Measurements from ENCODE around the gene TEX12. TPM values are rescaled to one million over a fixed set of nuclear protein-coding genes. Genes with fewer than 3 reads are reported as not detected.
"Not testable (repeated sequence)": the region's sequence is repeated elsewhere in the genome, so short reads cannot be mapped to it uniquely, and the experiment has no call there.

TEX12 gene, protein sequence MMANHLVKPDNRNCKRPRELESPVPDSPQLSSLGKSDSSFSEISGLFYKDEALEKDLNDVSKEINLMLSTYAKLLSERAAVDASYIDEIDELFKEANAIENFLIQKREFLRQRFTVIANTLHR
- total RNA-seq: under 1 TPM; 0.31 to 0.39 TPM
- long read RNA-seq: 0 reads

DNA sequence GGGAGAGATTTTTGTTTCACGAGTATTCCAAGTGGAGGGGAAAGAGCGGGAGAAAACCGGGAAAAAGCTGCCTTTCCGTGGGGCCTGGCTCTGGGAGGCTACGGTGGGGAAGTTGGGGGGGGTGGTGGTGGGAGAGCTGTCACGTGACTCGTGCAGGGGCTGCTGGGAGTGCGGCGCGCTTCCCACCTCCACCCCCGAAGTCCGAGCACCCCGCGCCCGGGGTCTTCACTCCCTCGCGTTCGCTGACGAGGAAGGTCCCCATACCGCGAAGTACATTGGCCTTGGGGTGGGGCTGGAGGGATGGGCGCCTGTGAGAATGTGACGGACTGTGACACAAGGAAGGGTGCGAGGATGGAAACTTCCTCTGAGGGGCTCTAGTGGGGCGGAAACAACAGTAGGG lies at the start of gene TEX12:
Gene TEX12, plus strand, starts transcription at position 228 of the 400 bp plus-strand sequence. CDS start 1,897 bp downstream, outside the sequence.
- intact Hi-C loops (cut with DNase I, micrococcal nuclease): no loop called here
- DNase-seq (peak in 1 of 2 donors; percentile 11), ATAC-seq (no peak)

DNA sequence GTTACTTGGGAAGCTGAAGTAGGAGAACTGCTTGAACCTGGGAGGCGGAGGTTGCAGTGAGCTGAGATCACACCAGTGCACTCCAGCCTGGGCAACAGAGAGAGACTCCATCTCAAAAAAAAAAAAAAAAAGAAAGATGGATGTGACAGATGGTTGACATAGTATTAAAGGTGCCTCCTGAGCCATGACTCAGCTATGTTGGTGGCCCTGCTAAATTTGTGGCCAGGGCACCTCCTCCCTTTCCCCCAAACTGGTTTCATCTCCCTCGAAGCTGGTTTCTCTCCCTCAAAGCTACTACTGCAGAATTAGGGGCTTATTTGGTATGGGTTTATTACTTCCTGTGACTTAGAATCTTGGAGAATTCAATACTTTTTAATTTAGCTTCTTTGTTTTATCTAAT lies 49.0 kb upstream of the TEX12 start:
- ATAC-seq (no peak), DNase-seq (no peak)
- intact Hi-C loops (cut with DNase I, micrococcal nuclease): loop anchor here in 1 of 2 donors (10.0 kb wide), 1 partner anchor 157 kb away; no protein-coding TSS in a partner anchor

DNA sequence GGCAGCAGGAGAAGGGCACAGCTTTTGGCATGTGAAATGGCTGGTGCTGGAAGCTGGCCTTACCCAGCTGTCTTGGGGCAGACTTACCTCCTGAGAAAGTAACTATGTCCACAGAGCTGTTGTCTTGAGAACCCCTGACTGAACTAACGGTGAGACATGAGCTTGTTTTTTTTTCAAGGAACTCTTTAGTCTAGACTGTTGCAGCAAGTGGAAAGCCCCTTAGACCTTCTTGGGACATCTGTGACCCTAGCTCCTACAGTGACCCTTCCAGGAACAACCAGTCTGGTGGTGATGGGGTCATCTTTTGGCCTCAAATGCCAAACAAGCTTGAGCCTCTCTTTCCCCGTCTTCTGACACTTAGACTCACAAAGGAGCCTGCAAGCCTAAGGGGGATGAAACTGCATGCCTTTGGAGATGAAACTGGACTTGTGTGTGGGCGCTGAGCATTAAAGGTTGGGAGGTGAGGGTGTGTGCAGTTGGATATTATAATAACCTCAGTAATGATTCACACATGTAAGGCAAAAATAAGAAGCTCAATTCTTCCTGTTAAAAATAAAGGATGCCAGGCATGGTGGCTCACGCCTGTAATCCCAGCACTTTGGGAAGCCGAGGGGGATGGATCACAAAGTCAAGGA lies 45.1 kb upstream of the TEX12 start:
- intact Hi-C loops (cut with DNase I, micrococcal nuclease): no loop called here
- ATAC-seq (no peak), DNase-seq (no peak)

DNA sequence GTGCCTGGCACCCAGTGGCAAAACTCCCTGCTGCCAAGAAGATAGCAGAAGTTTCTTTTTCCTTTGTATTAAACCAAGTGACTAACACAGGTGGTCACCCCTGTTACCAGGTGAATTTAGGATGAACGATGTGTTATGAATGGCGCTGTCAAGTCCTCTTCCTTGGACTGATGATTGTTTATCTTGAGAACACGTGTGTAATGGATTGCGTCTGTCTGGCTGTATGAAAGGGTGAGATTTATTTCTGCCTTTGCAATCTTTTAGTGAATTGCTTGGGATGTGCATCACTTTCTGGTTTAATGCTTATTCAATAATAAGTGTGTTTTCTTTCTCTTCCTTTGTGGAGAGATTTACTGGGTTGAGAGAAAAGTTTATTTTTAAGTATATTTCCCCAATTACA lies 44.0 kb upstream of the TEX12 start:
- DNase-seq (no peak), ATAC-seq (no peak)
- intact Hi-C loops (cut with DNase I, micrococcal nuclease): no loop called here

DNA sequence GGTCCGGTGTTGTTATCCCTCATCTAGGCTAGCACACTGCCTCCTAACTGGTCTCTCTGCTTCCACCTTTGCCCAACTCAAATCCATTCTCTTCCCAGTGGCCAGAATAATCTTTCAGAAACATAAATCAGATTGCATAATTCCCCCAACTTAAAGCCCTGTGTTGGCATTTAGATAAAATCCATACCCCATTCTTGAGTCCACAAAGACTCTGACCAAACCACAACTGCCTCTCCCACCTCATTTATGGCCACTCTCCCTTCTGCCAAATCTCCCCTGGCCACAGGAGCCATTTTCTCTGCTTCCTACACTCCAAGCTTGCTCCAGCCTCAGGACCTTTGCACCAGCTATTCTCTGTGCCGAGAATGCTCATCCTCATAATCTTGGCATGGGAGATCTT lies 40.1 kb upstream of the TEX12 start:
- no peak for ATAC-seq
- no peak for DNase-seq
- intact Hi-C loops (cut with DNase I, micrococcal nuclease): no loop called here

DNA sequence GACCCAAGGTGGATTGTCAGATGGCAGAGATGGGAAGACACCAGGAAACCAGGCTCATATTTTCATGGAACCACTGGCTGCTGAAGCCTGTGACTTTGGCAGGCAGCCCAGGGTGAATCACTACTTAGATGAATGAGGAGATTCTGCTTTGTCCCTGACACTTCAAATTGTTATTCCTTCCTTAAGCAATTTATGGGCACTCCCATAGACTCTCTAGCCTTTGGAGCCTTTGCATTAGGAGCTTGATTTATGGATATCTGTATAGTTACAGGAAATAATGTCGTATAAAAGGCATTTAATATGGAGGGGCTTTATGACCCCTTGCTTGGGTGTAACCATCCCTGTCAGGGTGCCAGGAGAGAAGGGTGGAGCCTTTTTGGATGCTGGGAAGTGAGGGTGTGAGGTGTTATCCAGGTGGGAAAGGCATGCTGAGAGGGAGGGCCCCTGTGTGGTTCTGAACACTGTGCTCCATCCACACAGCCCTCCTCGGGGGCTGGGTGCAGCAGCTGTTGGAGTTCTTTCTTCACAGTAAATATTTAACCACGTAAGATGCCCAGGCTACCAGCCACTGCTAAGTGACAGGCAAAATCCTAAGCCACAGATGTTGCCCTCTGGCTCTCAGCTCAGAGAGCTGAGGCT lies 38.6 kb upstream of the TEX12 start:
- intact Hi-C loops (cut with DNase I, micrococcal nuclease): no loop called here
- DNase-seq (peak; percentile 89 to 92), ATAC-seq (peak; percentile 72)

DNA sequence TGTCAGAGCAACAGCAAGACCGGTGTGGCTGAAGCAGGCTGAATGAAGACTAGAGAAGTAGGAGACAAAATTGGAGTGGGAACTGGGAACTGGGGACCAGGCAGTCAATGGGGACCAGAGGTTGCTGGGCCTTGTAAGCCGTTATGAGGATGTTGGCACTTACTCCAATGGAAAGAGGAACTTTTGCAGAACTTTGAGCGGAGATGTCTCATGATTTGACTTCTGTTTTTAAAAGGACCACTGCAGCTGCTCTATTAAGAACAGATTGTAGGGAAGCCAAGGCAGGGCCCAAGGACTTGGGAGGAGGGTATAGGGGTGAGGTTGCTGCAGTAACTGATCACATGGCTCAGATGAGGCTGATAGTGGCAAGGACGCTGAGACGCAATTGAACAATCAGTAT lies 37.5 kb upstream of the TEX12 start:
- DNase-seq (peak in 1 of 2 donors; percentile 36), ATAC-seq (no peak)
- intact Hi-C loops (cut with DNase I, micrococcal nuclease): no loop called here

DNA sequence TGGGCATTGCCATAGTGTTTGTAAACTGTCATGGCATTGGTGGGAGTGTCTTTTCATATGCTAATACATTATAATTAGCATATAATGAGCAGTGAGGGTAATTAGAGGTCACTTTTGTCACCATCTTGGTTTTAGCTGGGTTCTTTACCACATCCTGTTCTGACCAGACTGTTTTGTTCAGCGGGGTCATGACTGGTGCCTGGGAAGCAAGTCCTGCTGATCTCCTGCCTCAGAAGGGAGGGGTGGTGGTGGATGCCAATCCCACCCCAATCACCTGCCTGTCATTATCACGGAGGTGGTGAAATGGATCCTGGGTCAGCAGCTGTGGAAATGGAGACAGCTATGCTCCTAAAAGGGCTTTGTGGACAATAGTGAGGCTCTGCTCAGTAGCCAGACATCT lies 34.4 kb upstream of the TEX12 start:
- no peak for ATAC-seq
- no peak for DNase-seq
- intact Hi-C loops (cut with DNase I, micrococcal nuclease): no loop called here

DNA sequence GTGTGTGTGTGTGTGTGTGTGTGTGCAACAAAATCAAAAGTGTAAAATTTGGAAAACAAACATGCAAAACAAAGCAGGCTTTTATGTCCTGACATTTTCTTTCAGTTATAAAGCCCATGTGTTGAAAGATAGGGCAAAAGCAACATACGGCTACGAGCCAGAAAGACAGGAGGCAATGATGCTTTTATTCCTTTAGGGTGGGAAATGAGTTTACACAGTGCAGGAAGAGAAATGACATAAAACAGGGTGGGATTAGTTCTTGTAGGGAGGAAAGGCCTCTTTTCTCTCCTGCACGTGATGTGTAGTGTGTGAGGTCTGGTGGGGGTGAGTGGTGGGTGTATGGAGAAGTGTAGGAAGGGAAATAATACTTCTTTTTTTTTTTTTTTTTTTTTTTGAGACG lies 32.7 kb upstream of the TEX12 start:
- peak; percentile 68 for ATAC-seq
- no peak for DNase-seq
- intact Hi-C loops (cut with DNase I, micrococcal nuclease): no loop called here

DNA sequence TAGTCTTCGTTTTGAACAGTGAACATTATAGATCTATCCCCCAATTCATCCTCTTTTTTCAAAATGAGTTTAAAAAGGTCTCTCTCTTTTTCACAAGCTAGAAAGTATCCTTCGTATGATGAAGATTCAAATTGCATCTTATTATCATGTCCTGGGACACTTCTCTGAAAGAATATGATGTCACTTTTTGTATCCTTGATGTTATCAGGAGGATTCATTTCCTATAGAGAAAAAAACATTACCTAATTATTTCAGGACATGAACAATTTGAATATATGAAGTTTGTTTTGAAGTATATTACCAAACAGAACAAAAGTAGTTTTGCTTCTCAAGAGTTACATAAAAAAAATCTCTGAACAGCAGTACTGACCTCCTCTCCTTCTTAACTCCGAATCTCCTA lies 23.6 kb upstream of the TEX12 start:
- DNase-seq (no peak), ATAC-seq (no peak)
- intact Hi-C loops (cut with DNase I, micrococcal nuclease): no loop called here

DNA sequence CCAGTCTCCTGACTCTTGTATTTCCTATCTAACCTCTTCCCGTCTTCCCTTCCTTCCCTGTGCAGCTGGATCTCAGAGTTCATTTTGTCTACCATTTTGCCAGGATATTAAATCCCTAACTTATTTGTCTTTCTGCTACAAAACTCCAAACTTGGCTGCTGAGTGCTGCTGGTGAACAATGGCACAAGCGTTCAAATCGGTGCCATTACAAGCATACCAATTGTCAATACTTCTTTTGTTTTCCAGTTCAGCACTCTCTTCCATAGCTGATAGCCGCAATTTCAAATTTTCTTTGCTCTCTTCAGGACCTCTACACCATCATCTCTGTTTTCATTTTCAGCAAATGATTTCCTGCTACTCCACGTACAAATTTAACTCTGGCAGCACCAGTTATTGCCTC lies 16.7 kb upstream of the TEX12 start:
- ATAC-seq (no peak), DNase-seq (no peak)
- intact Hi-C loops (cut with DNase I, micrococcal nuclease): no loop called here

DNA sequence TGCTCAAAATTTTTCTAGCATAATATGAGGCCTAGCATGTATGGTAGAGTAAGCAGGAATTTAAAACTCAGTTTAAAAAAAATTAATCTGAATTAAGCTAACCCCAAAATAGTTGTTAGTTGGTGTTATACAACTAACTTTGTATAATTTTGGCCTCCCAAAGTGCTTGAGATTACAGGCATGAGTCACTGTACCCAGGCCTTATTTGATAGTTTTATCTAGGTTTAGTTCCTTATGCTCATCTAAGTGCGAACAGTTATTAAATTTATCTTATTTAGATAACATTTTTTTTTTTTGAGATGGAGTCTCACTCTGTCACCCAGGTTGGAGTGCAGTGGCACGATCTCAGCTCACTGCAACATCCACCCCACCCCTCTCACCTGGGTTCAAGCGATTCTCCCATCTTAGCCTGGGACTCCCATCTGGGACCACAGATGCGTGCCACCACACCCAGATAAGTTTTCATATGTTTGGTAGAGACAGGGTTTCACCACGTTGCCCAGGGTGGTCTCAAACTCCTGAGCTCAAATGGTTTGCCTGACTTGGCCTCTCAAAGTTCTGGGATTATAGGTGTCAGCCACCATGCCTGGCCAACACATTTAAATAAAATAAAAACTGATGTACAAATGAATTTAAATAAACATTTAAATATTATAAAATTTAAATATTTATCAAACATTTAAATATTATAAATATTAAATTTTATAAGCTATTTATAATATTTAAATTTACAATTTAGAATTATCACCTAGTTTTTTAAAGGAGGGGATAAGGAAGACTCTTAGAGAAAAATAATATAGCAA lies 10.8 kb upstream of the TEX12 start:
- ATAC-seq (no peak), DNase-seq (no peak)
- intact Hi-C loops (cut with DNase I, micrococcal nuclease): no loop called here

DNA sequence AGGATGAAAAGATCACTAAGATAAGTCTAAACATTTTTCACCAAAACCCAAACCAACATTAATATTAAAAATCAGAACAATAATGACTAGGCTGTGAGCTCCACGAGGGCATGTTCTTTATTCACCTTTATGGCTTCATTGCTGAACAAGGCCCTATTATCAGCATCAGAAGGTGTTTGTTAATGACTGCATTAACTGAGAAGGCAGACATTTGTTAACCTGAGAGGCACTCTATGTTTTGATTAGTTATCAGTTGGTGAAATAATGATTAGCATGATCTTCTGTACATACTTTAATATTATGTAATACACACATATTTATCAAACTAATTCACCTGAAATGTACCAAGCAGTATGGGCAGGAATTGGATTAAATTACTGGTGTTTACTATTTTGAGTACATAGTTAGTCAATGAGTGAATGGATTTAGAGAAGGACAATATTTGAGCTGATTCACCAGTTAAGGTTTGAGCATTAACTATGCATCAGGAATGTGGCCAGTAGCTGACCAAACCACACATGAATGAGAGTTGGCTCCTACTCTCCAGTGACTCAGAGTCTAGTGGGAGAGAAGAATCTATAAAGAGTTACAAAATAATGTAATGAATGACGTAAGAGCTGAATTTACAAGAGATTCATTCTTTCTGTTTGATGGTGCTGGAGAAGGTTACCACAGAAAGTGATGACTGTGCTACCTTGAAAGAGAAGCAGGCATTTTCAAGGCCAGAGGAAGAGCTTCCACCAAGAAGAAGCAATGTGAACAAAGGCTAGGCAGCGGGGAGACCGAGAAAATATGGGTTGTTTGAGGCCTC lies 10.0 kb upstream of the TEX12 start:
- ATAC-seq: peak; percentile 57
- intact Hi-C loops (cut with DNase I, micrococcal nuclease): no loop called here
- DNase-seq: no peak

DNA sequence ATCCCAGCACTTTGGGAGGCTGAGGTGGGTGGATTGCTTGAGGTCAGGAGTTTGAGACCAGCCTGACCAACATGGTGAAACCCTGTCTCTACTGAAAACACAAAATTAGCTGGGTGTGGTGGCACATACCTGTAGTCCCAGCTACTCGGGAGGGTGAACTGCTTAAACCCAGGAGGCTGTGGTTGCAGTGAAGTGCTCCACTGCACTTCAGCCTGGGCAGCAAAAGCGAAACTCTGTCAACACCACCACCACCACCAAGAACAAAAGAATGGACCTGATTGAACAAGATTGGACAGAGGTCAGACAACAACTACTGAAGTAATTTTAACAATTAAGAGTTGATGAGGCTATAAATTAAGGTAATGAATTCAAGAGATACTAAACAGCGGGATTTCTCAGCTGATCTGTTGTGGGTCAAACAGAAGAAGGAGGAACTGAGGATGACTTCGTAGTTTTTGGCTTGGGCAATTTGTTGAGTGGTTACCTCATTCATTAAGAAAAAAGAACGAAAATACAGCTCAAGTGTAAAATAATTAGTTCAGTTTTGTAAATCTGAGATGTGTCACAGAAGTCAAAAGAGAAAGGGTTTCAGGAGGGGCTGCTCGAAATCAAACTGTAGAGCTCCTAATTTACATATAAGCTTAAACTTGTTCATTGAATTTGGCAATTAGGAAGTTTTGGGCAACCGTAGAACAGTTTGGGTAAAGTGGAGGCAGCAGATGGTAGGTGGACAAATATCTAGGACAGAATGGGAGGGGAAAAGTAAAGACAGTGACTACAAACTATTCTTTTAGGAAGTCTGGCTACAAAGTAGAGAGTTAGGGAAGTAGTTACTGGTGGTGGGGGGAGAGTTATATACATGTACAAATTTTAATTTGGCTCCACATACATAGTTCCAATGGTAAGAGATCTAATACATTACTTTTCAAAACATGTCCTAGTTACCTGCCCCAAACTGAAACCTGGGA lies 7.8 kb upstream of the TEX12 start:
- DNase-seq (no peak), ATAC-seq (no peak)
- intact Hi-C loops (cut with DNase I, micrococcal nuclease): no loop called here

DNA sequence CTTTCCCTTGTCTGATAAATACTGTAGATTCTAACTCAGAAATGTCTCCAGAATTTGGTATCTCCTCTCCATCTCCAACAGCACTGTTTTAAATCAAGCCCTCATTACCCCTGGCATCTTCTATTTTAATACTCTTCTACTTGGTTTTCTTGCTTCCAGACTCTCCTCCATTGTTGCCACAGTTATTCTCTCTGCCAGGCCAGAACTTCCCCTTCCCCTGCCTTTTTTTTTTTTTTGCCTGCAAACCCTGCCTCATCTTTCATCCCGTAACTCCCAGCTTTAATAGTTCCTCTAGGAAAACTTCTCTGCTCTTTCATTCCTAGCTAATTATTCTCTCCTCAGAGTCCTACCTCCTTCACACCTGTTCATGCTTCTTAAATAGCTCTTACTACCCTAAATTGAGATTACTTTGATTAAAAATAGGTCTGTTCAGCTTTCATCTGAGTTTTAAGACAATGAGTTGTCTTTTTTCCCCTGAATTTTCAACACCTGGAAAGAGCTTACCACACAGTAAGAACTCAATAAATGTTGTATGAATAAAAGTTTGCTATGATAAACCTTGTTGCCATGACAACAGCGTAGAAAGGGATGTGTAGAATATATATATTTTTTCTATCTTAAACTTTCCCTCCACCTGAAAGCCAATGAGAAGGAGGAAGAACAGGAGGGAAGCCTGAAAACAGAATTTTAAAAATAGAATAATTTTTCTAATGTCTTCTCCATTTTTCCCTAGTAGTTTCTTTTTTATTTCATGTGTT lies 6.9 kb upstream of the TEX12 start:
- intact Hi-C loops (cut with DNase I, micrococcal nuclease): no loop called here
- ATAC-seq: no peak
- DNase-seq: no peak

DNA sequence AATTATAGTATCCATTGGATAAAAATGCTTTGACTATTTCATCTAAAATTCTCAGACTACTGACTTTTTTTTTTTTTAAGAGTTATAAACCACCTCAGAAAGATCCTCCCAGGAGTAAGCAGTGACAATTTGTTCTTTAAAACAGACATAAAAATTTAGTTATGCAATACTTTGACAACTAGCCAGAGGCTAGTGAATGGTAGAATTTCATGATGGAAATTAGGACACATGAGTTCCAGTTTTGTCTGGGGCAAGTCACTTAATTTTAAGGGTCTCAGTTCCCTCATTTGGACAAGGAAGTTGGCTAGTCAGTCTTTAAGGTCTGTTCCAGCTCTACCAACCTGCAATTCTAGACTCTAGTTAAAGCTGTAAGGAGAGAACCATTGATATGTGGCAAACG lies 6.2 kb upstream of the TEX12 start:
- DNase-seq (no peak), ATAC-seq (no peak)
- intact Hi-C loops (cut with DNase I, micrococcal nuclease): no loop called here

DNA sequence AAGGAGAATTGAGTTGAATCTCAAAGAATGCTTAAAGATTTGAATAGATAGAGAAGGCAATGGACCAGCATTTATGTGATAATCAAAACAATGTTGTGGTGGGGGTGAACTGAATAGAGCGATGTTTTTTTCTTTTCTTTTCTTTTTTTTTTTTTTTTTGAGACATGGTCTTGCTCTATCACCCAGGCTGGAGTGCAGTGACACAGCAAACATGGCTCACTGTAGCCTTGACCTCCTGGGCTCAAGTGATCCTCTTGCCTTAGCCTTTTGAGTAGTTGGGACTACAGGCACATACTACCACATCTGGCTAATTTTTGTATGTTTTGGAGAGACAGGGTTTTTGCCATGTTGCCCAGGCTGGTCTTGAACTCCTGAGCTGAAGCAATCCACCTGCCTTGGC lies 5.0 kb upstream of the TEX12 start:
- DNase-seq; intact Hi-C loops (cut with DNase I, micrococcal nuclease); ATAC-seq: not testable (repeated sequence)

All from left colon (tissue), 2 donors.